ENCODE data around the gene SH3RF1.
A peak's percentile ranks its signal among the peaks of the same experiment; 100 is the strongest.
"Not testable (repeated sequence)": the region's sequence is repeated elsewhere in the genome, so short reads cannot be mapped to it uniquely, and the experiment has no call there.

Gene SH3RF1

DNA sequence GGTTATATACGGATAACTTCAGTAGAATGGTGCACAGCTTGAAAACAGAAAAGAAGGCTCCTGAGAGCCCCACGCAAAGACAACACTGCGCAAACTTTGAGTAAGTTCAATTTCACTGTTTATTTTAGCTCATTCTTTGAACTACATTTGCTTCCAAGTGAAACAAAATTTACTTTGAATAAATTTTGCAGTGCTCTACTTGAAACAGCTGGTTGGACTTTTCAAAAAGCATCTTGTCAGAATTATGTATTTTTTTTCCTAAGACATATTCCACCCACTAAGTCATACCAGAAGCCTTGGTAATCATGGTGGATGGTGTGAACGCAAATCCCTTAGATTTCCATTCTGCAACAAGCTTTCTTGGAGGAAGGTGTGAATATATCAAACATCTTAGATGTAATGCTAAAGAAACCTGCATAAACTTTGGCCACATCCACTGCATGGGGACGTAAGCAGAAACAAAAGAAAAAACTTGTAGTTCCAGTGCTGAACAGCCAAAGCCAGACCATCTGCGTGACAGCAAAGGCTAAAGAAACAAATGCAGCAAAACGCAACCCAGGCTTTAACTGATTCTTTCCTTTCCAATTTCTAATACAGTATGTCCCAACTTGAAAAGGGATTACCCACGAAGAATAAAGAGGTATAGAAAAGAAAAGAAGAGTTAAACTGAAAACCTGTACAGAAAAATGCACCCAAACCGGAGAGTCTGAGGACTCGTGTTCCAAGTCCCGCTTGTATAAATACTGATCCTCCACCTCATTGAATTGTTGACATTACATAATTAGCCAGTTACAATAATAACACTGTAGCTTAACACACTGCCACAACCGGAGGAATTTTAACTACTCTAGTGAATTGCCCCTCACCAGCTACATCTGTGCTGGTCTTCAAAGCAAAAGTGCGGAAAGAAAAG lies 90.9 kb downstream of the SH3RF1 start:
- H3K9me3 ChIP-seq (ENCODE audit: control insufficient read depth, low read length): no peaks in the 10 kb centered on the region
- H3K27ac ChIP-seq (ENCODE audit: low read depth, low read length, severe bottlenecking): peak overlapping the region; percentile 10
- no peak overlapping the region for H3K4me3 ChIP-seq (ENCODE audit: extremely low read depth, insufficient read depth, low read length, poor library complexity, severe bottlenecking)
- 85 to 96% methylated on average over 7 to 10 of the region's 13 CpGs for WGBS, 2 experiments (ENCODE audit: insufficient coverage in 2 of 2)
- peaks cover 9% of the 10 kb centered on the region for H3K4me1 ChIP-seq (ENCODE audit: control insufficient read depth, insufficient read depth, low read length, poor library complexity, severe bottlenecking)
- H3K36me3 ChIP-seq (ENCODE audit: control insufficient read depth, insufficient read depth, low read length): peaks cover 3% of the 10 kb centered on the region

- 86 to 100% methylated on average over 1 to 4 of the region's 4 CpGs for WGBS, 2 experiments (ENCODE audit: insufficient coverage in 2 of 2)
- H3K4me1 ChIP-seq (ENCODE audit: control insufficient read depth, insufficient read depth, low read length, poor library complexity, severe bottlenecking); H3K4me3 ChIP-seq (ENCODE audit: extremely low read depth, insufficient read depth, low read length, poor library complexity, severe bottlenecking); H3K9me3 ChIP-seq (ENCODE audit: control insufficient read depth, low read length); H3K27ac ChIP-seq (ENCODE audit: low read depth, low read length, severe bottlenecking); H3K36me3 ChIP-seq (ENCODE audit: control insufficient read depth, insufficient read depth, low read length): not testable (repeated sequence)
Observed at GRCh38 chr4:169178092-169178491, 92.7 kb downstream of the SH3RF1 start.

GRCh38 chr4:169175476-169175875 lies 95.3 kb downstream of the SH3RF1 start:
- no peak overlapping the region for H3K27ac ChIP-seq (ENCODE audit: low read depth, low read length, severe bottlenecking)
- 95 to 100% methylated on average over 2 of the region's 3 CpGs for WGBS, 2 experiments (ENCODE audit: insufficient coverage in 2 of 2)
- H3K4me3 ChIP-seq (ENCODE audit: extremely low read depth, insufficient read depth, low read length, poor library complexity, severe bottlenecking): no peak overlapping the region
- no peaks in the 10 kb centered on the region for H3K4me1 ChIP-seq (ENCODE audit: control insufficient read depth, insufficient read depth, low read length, poor library complexity, severe bottlenecking)
- H3K36me3 ChIP-seq (ENCODE audit: control insufficient read depth, insufficient read depth, low read length): peaks cover 3% of the 10 kb centered on the region
- H3K9me3 ChIP-seq (ENCODE audit: control insufficient read depth, low read length): no peaks in the 10 kb centered on the region

DNA sequence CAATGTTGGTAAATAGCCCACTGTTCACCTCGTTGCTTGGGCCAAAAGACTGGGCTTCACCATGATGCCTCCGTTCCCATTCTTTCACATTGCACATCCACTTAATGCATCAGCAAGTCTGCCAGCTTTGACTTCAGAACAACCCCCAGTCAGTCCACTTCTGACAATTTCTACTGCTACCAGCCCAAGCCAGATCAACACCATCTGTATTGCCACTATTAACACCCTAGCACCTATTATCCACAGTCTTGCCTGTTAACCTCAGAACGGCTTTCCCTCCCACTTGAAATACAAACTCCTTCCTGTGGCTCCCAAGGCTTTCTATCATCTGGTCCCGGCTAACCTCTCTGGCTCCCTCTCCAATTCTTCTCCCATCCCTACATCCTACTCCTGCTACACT lies 95.7 kb downstream of the SH3RF1 start:
- Histone ChIP-seq H3K9me3 (ENCODE audit: control insufficient read depth, low read length) (no peaks in the 10 kb centered on the region), H3K27ac (ENCODE audit: low read depth, low read length, severe bottlenecking) (no peak overlapping the region), H3K36me3 (ENCODE audit: control insufficient read depth, insufficient read depth, low read length) (peaks cover 3% of the 10 kb centered on the region), H3K4me1 (ENCODE audit: control insufficient read depth, insufficient read depth, low read length, poor library complexity, severe bottlenecking) (no peaks in the 10 kb centered on the region), H3K4me3 (ENCODE audit: extremely low read depth, insufficient read depth, low read length, poor library complexity, severe bottlenecking) (no peak overlapping the region)
- 93 to 96% methylated on average over 4 of the region's 4 CpGs for WGBS, 2 experiments (ENCODE audit: insufficient coverage in 2 of 2)

DNA sequence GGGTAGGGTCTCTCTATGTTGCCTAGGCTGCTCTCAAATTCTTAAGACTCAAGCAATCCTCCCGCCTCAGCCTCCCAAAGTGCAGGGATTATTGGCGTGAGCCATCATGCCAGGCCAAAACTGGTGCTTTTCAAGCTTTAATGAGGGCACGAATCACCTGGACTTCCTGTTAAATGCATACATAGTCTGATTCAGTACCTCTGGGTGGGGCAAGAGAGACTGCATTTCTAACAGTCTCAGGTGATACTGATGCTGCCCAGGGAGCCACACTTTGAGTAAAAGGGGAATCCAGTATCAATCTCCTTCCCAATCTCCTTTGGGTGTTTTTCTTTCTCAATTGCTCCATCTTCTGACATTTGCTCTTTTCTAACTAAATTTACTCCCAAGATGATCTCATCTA lies 96.5 kb downstream of the SH3RF1 start:
- Histone ChIP-seq H3K36me3 (ENCODE audit: control insufficient read depth, insufficient read depth, low read length) (no peaks in the 10 kb centered on the region), H3K4me3 (ENCODE audit: extremely low read depth, insufficient read depth, low read length, poor library complexity, severe bottlenecking) (no peak overlapping the region), H3K9me3 (ENCODE audit: control insufficient read depth, low read length) (no peaks in the 10 kb centered on the region), H3K27ac (ENCODE audit: low read depth, low read length, severe bottlenecking) (no peak overlapping the region), H3K4me1 (ENCODE audit: control insufficient read depth, insufficient read depth, low read length, poor library complexity, severe bottlenecking) (no peaks in the 10 kb centered on the region)
- WGBS, 2 experiments (ENCODE audit: insufficient coverage in 2 of 2): 86 to 95% methylated on average over 3 of the region's 3 CpGs

DNA sequence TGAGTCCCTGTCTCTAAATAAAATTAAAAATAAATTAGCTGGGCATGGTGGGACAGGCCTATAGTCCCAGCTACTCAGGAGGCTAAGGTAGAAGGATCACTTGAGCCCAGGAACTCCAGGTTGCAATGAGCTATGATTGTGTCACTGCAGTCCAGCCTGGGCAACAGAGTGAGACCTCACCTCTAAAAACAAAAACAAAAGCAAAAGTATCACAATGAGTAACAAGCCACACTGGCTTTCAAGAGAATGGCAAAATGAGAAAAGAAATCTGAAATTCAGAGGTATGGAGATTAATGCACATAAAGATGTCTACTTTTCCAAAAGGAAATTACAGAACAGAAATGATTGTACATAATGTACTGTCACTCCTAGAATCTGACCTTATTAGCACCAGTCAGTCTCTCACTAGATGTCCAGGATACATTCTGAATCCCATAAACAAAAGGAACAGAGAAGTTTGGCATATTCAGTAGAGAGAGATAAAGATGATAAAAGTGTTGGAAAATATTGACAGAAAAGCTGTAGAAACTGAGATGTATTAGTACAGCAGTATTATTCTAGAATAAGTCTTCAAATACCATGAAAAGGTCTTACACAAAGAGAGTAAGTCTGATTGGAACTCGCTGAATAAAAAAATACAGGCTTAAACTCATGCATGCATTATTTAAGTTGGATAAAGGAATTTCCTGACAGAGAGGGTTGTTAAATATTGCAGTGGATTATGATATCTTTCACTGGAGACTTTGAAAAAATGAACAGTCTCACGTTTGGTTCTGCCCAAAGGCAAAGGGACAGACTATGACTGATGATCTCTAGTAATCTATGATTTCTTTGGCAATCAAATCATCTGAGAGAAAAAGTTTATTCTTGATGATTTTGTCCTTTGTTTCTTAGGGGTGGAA lies 102.5 kb downstream of the SH3RF1 start:
- 77 to 88% methylated on average over 1 to 2 of the region's 2 CpGs for WGBS, 2 experiments (ENCODE audit: insufficient coverage in 2 of 2)
- Histone ChIP-seq H3K36me3 (ENCODE audit: control insufficient read depth, insufficient read depth, low read length) (peaks cover 3% of the 10 kb centered on the region), H3K4me1 (ENCODE audit: control insufficient read depth, insufficient read depth, low read length, poor library complexity, severe bottlenecking) (peaks cover 5% of the 10 kb centered on the region), H3K4me3 (ENCODE audit: extremely low read depth, insufficient read depth, low read length, poor library complexity, severe bottlenecking) (no peak overlapping the region), H3K9me3 (ENCODE audit: control insufficient read depth, low read length) (no peaks in the 10 kb centered on the region), H3K27ac (ENCODE audit: low read depth, low read length, severe bottlenecking) (no peak overlapping the region)

- Histone ChIP-seq H3K4me3 (ENCODE audit: extremely low read depth, insufficient read depth, low read length, poor library complexity, severe bottlenecking) (no peak overlapping the region), H3K36me3 (ENCODE audit: control insufficient read depth, insufficient read depth, low read length) (peaks cover 3% of the 10 kb centered on the region), H3K27ac (ENCODE audit: low read depth, low read length, severe bottlenecking) (no peak overlapping the region), H3K4me1 (ENCODE audit: control insufficient read depth, insufficient read depth, low read length, poor library complexity, severe bottlenecking) (peaks cover 9% of the 10 kb centered on the region), H3K9me3 (ENCODE audit: control insufficient read depth, low read length) (no peaks in the 10 kb centered on the region)
- 100% methylated on average over 1 of the region's 1 CpG; no CpG with 5 or more reads in 1 of the 2 experiments for WGBS, 2 experiments (ENCODE audit: insufficient coverage in 2 of 2)
Observed at GRCh38 chr4:169164669-169165415, 105.9 kb downstream of the SH3RF1 start.

DNA sequence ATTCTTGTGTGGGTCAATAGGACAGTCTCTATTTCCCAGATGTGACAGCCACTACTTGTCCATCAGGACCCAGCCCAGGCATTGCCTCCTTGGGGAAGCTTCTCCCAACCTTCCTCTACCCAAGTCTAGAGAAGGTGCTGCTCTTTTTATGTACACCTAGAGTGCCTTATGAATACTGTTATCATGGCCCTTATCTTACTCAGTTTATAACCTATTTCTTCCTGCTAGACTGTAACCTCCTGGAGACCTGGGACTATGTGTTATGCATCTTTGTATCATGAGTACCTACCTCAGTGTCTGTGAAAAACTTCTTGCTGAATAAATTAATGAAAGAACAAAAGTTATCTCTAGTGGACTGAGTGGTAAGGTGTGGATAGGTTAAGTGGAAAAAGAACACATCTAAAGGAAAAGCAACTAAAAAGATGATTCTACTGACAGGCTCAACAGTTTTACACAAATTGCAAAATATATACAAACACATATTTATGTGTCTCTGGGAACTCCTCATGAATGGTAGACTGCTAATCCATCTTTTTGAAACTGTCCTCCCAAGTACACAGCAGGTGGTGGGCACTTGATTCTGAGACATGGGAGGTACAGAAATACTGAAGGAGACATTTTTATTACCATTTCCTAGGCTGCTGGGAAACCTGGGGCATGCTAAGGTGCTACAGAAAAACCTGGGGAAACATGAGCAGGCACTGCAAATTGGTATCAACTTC lies 106.6 kb downstream of the SH3RF1 start:
- H3K27ac ChIP-seq (ENCODE audit: low read depth, low read length, severe bottlenecking): no peak overlapping the region
- no peaks in the 10 kb centered on the region for H3K9me3 ChIP-seq (ENCODE audit: control insufficient read depth, low read length)
- H3K4me1 ChIP-seq (ENCODE audit: control insufficient read depth, insufficient read depth, low read length, poor library complexity, severe bottlenecking): peaks cover 9% of the 10 kb centered on the region
- no peak overlapping the region for H3K4me3 ChIP-seq (ENCODE audit: extremely low read depth, insufficient read depth, low read length, poor library complexity, severe bottlenecking)
- H3K36me3 ChIP-seq (ENCODE audit: control insufficient read depth, insufficient read depth, low read length): peaks cover 3% of the 10 kb centered on the region

- peaks cover 9% of the 10 kb centered on the region for H3K4me1 ChIP-seq (ENCODE audit: control insufficient read depth, insufficient read depth, low read length, poor library complexity, severe bottlenecking)
- 92 to 100% methylated on average over 2 of the region's 4 CpGs for WGBS, 2 experiments (ENCODE audit: insufficient coverage in 2 of 2)
- no peaks in the 10 kb centered on the region for H3K9me3 ChIP-seq (ENCODE audit: control insufficient read depth, low read length)
- no peak overlapping the region for H3K27ac ChIP-seq (ENCODE audit: low read depth, low read length, severe bottlenecking)
- H3K4me3 ChIP-seq (ENCODE audit: extremely low read depth, insufficient read depth, low read length, poor library complexity, severe bottlenecking): no peak overlapping the region
- H3K36me3 ChIP-seq (ENCODE audit: control insufficient read depth, insufficient read depth, low read length): peaks cover 3% of the 10 kb centered on the region
Observed at GRCh38 chr4:169163495-169163894, 107.3 kb downstream of the SH3RF1 start.

DNA sequence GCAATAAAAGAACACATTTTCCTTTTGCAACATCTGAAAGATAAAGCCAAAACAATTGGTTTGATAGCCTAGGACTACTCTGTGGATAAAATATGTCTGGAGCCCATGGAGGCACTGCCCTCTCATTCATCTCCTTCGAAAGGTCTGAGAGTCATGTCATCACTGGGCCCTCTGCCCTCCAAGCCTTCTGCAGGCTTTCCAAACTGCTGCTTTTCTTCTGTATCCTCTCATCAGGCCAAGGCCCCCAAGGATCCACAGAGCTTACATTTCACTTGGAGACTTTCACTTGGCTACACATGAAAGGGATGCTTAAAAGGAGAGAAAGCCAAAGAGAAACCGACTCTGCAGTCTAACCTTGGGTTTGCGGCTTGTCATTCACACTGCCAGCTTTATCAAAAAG lies 109.9 kb downstream of the SH3RF1 start:
- Histone ChIP-seq H3K4me3 (ENCODE audit: extremely low read depth, insufficient read depth, low read length, poor library complexity, severe bottlenecking) (no peak overlapping the region), H3K36me3 (ENCODE audit: control insufficient read depth, insufficient read depth, low read length) (no peaks in the 10 kb centered on the region), H3K9me3 (ENCODE audit: control insufficient read depth, low read length) (no peaks in the 10 kb centered on the region), H3K27ac (ENCODE audit: low read depth, low read length, severe bottlenecking) (no peak overlapping the region), H3K4me1 (ENCODE audit: control insufficient read depth, insufficient read depth, low read length, poor library complexity, severe bottlenecking) (peaks cover 9% of the 10 kb centered on the region)
- 85 to 89% methylated on average over 1 to 2 of the region's 3 CpGs for whole genome bisulfite sequencing, 2 experiments (ENCODE audit: insufficient coverage in 2 of 2)

All from mesodermal cell (in vitro differentiated cells).